ENCODE measurements around the gene CCNH.

Gene CCNH

DNA sequence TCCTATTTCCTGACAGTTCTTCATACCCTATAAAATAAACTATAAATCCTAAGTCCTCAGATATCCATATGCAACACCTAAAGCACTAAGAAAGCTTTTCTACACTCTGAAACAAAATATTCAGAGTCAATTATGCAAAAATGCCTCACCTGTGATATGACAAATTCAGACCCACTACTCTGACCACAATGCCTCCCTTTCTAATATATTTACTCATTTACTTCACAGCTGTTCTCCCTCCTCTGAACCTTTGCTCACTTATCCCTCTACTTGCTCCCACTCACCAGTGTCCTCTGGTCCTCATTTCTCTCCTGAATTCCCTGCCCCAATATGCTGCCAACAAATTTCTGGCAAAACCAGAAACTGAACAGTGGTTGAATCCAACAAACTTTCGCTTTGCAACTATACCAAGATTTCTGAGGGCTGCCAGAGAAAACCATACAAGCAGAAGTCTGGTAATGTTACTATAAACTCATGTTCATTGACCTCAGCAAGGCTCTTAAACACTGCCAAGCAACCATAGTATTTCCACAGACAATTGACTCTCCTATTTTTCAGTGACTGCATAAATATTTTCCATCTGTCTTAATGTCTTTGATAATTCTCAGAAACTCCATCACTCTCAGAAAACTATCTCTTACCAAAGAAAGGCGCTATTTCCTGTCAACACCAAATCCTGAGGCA, 7.1 kb downstream of the CCNH start:
- no peak overlapping the region for H3K27ac ChIP-seq
- TF ChIP-seq, protein P1, sequence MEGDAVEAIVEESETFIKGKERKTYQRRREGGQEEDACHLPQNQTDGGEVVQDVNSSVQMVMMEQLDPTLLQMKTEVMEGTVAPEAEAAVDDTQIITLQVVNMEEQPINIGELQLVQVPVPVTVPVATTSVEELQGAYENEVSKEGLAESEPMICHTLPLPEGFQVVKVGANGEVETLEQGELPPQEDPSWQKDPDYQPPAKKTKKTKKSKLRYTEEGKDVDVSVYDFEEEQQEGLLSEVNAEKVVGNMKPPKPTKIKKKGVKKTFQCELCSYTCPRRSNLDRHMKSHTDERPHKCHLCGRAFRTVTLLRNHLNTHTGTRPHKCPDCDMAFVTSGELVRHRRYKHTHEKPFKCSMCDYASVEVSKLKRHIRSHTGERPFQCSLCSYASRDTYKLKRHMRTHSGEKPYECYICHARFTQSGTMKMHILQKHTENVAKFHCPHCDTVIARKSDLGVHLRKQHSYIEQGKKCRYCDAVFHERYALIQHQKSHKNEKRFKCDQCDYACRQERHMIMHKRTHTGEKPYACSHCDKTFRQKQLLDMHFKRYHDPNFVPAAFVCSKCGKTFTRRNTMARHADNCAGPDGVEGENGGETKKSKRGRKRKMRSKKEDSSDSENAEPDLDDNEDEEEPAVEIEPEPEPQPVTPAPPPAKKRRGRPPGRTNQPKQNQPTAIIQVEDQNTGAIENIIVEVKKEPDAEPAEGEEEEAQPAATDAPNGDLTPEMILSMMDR (IDR thresholded peaks at IDR 0.05) = no peak
- no peak for TF ChIP-seq ZFX (IDR thresholded peaks at IDR 0.05; ENCODE audit: borderline replicate concordance)

- TF ChIP-seq, protein P1 (IDR thresholded peaks at IDR 0.05) = no peak
- TF ChIP-seq ZFX (IDR thresholded peaks at IDR 0.05; ENCODE audit: borderline replicate concordance) = no peak
Measured at GRCh38 chr5:87404359-87404758, 8.4 kb downstream of the CCNH start.

DNA sequence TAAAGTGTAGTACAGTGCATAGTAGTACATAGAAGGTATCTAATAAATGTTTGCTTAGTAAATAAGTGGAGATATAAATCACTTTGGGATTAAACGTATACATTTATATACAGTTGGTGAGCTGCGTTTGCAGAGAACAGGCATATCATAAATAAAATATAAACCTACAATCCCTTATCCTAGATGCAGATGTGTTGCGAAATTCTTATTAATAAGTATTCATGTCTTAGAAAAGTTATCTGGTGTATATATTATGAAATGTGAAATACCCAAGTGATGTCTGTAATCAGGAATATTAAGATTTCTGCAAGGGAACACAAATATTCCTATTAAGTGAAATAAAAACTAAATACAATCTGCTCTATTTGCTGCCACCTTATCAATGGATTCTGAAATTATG, 8.8 kb downstream of the CCNH start:
- TF ChIP-seq, protein P1 (IDR thresholded peaks at IDR 0.05) = no peak
- TF ChIP-seq ZFX (IDR thresholded peaks at IDR 0.05; ENCODE audit: borderline replicate concordance) = no peak
- H3K27ac ChIP-seq = no peak overlapping the region

More at GRCh38 chr5:87404359-87404758, 8.4 kb downstream of the CCNH start:
- no peak overlapping the region for H3K27ac ChIP-seq

DNA sequence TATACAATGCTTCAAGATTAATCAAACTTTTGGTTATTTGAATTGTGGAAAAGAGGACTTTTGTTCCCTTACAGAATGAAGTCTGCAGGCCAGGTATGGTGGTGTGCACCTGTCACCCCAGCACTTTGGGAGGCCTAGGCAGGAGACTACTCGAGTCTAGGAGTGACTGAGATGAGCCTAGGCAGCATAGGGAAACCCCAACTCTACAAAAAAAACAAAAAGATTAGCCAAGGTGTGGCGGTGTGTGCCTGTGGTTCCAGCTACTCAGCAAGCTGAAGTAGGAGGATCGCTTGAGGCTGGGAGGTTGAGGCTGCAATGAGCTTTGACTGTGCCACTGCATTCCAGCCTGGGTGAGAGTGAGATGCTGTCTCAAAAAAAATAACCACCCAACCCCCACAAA, 9.3 kb downstream of the CCNH start:
- TF ChIP-seq, protein P1 (IDR thresholded peaks at IDR 0.05) = no peak
- TF ChIP-seq ZFX (IDR thresholded peaks at IDR 0.05; ENCODE audit: borderline replicate concordance) = no peak
- H3K27ac ChIP-seq = no peak overlapping the region

- TF ChIP-seq ZFX (IDR thresholded peaks at IDR 0.05; ENCODE audit: borderline replicate concordance) = no peak
- no peak overlapping the region for H3K27ac ChIP-seq
Measured at GRCh38 chr5:87401626-87402025, 11.1 kb downstream of the CCNH start.

DNA sequence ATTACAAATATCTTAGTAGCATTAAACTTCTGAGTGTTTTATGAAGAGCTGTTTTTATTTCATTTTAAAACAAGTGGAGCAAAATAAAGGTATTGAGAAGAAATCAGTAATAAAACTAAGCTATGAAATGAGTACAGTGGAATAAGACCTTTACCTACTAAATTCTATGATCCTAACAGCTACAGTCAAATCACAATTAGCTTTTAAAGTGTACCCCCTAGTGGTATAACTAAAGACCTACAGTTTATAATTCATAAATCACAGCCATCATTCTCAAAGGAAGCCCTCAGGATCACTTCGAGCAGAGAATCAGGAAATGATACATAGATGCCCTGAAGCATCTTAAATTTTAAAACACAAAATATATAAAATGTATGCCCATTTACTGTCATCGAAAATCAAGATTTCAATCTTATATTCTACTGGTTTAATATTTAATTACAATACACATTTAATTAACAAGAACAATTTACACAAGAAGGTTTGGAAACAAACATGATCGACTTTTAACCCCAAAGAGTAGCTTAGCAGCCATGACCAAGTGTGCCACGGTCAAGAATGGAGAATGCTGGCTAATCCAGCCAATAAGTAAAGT, 12.3 kb downstream of the CCNH start:
- TF ChIP-seq ZFX (IDR thresholded peaks at IDR 0.05; ENCODE audit: borderline replicate concordance) = no peak
- TF ChIP-seq, protein P1 (IDR thresholded peaks at IDR 0.05) = peak; percentile 80
- no peak overlapping the region for H3K27ac ChIP-seq

- no peak overlapping the region for H3K27ac ChIP-seq
- TF ChIP-seq, protein P1 (IDR thresholded peaks at IDR 0.05) = no peak
- no peak for TF ChIP-seq ZFX (IDR thresholded peaks at IDR 0.05; ENCODE audit: borderline replicate concordance)
Measured at GRCh38 chr5:87399720-87400119, 13.0 kb downstream of the CCNH start.
